SU-DHL-6 (cell line): ENCODE results near the gene SLC25A48.

ENCODE experiments used
- CTCF ChIP-seq: fragments of 200-600 bp; sonication (generic); IDR thresholded peaks from one replicate; pipeline ENCODE4 v1.5.1; 2017; ENCODE audit warnings: antibody characterized with exemption, mild to moderate bottlenecking, low read length, moderate library complexity; ENCODE audit not compliant: insufficient read depth, poor library complexity, severe bottlenecking
- EZH2phosphoT487 ChIP-seq: fragments of 200-600 bp; sonication (generic), shearing (Covaris generic); conservative IDR thresholded peaks from 2 replicates; pipeline ENCODE4 v1.6.1; 2018; ENCODE audit warnings: mild to moderate bottlenecking, antibody characterized with exemption, low read length, moderate library complexity, mixed read lengths

- no peak for TF ChIP-seq CTCF
- no peak for TF ChIP-seq EZH2phosphoT487
Observed at GRCh38 chr5:135873831-135874230, 39.4 kb downstream of the SLC25A48 start.
